GM21447 (cell line): ENCODE measurements around the gene CTH.
"Not testable (repeated sequence)": the region's sequence is repeated elsewhere in the genome, so short reads cannot be mapped to it uniquely, and the experiment has no call there.

Experiments used
- ATAC-seq: cut with Tn5 transposase; IDR thresholded peaks from one replicate; pipeline ENCODE4 v1.9.1; 2021; ENCODE audit not compliant: unreplicated experiment

Gene CTH

GRCh38 chr1:70405780-70406416, 5.2 kb upstream of the CTH start:
- ATAC-seq = no peak

GRCh38 chr1:70409136-70409535, 1.9 kb upstream of the CTH start:
- ATAC-seq = no peak

GRCh38 chr1:70411360-70411844, 334 bp downstream of the CTH start:
- peak; percentile 3 for ATAC-seq

- ATAC-seq = no peak
Measured at GRCh38 chr1:70415882-70416281, 4.8 kb downstream of the CTH start.

- not testable (repeated sequence) for ATAC-seq
Measured at GRCh38 chr1:70418973-70419734, 8.1 kb downstream of the CTH start.

- ATAC-seq = no peak
Measured at GRCh38 chr1:70420320-70420719, 9.3 kb downstream of the CTH start.

- no peak for ATAC-seq
Measured at GRCh38 chr1:70426154-70427131, 15.4 kb downstream of the CTH start.

GRCh38 chr1:70427976-70428375, 16.9 kb downstream of the CTH start:
- no peak for ATAC-seq

- ATAC-seq = no peak
Measured at GRCh38 chr1:70429219-70429618, 18.2 kb downstream of the CTH start.

- ATAC-seq = no peak
Measured at GRCh38 chr1:70429757-70430156, 18.7 kb downstream of the CTH start.

GRCh38 chr1:70431317-70431716, 20.2 kb downstream of the CTH start:
- ATAC-seq = no peak

GRCh38 chr1:70431874-70432273, 20.8 kb downstream of the CTH start:
- ATAC-seq = no peak

- no peak for ATAC-seq
Measured at GRCh38 chr1:70434253-70434859, 23.3 kb downstream of the CTH start.

GRCh38 chr1:70436622-70437251, 25.7 kb downstream of the CTH start:
- ATAC-seq = no peak

GRCh38 chr1:70438529-70438928, 27.5 kb downstream of the CTH start:
- no peak for ATAC-seq

GRCh38 chr1:70440642-70441391, 29.7 kb downstream of the CTH start:
- ATAC-seq = no peak

- ATAC-seq = no peak
Measured at GRCh38 chr1:70441392-70442035, 30.4 kb downstream of the CTH start.

- no peak for ATAC-seq
Measured at GRCh38 chr1:70442490-70442889, 31.4 kb downstream of the CTH start.

GRCh38 chr1:70443739-70444138, 32.7 kb downstream of the CTH start:
- no peak for ATAC-seq
